HG02759 (cell line): ENCODE measurements around the gene PDCD11.
"Not testable (repeated sequence)": the region's sequence is repeated elsewhere in the genome, so short reads cannot be mapped to it uniquely, and the experiment has no call there.

Experiments
- ATAC-seq: cut with Tn5 transposase; IDR thresholded peaks from one replicate; pipeline ENCODE4 v1.9.1; 2021; ENCODE audit warnings: mild to moderate bottlenecking, moderate library complexity; ENCODE audit not compliant: unreplicated experiment

Gene PDCD11

DNA sequence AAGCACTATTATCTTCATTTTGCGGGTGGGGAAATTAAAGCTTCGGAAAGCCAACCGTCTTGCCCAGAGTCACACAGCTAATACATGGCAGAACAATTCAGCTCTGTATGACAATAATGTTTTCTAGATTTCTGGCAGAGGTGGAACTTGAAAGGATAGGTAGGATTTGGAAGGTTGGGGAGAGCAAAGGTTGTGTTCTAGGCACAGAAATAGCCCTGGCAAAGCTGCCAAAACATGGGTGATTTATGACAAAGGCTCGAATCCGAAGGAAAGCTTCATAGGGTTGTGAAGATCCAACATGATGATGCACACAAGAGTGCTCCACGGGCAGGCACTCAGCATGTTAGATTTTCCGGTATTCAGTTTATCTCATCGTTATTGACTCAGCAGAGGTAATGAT is 19.2 kb downstream of the PDCD11 start:
- no peak for ATAC-seq

DNA sequence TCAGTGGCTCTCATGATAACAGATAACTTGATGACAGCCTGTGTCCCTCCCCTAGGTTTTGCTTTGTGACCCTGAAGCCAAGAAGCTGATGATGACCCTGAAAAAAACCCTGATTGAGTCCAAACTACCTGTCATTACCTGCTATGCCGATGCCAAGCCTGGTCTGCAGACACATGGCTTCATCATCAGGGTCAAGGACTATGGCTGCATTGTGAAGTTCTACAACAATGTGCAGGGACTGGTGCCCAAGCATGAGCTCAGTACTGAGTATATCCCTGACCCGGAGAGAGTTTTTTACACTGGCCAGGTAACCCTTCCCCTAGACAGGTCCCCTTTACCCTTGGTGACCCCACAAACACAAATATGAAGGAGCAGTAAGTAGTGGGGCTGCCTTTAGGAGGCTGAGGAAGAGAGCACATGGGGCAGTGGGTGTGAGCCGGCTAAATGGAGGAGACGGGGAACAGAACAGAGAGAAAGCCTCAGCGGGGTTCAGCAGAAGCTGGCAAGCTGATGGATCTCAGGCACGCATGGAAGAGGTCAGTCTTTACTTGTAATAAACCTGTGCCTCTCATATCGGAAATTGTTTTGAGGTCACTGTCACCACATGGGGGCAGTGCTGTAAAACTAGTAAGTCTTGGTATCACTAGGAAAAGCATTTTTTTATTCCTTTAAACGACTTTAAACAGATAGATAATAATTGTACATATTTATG is 20.2 kb downstream of the PDCD11 start:
- ATAC-seq = no peak

DNA sequence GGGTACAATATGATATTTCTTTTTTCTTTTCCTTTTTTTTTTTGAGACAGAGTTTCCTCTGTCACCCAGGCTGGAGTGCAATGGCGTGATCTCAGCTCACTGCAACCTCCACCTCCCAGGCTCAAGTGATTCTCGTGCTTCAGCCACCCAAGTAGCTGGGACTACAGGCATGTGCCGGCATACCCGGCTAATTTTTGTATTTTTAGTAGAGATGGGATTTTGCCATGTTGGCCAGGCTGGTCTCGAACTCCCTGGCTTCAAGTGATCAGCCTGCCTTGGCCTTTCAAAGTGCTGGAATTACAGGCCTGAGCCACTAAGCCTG is 20.7 kb downstream of the PDCD11 start:
- not testable (repeated sequence) for ATAC-seq

DNA sequence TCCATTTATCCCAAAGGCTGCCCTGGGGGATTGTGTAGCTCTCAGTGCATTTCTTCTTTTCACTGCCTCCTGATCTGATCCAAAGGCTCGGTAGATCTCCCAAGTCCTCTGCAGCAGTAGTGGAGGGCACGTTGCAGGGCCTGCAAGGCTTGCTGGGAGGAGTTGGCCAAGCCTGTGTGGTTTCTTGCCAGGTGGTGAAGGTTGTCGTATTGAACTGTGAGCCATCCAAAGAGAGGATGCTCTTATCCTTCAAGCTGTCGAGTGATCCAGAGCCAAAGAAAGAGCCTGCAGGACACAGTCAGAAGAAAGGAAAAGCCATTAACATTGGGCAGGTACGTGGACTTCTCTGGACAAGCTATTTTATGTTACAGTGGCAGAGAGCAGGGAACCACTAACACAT is 21.2 kb downstream of the PDCD11 start:
- ATAC-seq = no peak

DNA sequence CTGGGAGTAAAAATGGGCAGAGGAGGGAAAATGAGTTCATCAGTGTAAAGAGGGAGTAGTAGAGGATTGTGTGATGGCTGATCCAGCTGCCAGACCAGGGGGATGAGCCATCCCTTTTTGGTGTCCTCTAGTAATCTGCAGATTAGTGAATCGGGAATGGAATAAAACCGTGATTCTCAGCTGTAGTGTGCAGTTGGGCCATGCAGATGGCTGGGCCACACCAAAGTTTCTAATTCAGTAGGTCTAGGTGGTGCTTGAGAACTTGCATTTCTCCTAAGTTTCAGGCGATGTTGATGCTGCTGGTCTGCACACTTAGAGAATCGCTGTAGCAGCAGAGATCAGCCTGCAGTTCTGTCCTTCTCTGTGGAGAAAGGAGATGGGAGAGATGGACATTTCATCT is 22.7 kb downstream of the PDCD11 start:
- ATAC-seq = no peak

DNA sequence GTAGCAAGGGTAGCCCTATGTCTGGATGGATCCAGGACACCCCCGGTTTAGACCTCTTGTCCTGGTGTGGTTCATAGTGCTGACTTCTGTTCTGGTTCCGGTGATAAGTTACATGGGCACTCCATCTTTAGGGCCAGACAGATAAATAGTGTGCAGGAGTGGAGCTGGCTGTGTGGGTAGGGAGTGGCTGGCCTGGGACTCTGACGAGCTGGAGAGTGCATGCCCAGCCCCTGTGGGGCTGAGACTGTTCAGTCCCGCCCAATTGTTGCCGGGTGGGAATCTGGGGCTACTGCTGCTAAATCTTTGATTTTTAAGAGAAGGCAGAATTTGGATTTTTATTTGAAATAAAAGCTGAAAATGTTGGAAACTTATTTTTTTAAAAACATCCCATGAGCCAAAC is 27.3 kb downstream of the PDCD11 start:
- ATAC-seq = no peak

DNA sequence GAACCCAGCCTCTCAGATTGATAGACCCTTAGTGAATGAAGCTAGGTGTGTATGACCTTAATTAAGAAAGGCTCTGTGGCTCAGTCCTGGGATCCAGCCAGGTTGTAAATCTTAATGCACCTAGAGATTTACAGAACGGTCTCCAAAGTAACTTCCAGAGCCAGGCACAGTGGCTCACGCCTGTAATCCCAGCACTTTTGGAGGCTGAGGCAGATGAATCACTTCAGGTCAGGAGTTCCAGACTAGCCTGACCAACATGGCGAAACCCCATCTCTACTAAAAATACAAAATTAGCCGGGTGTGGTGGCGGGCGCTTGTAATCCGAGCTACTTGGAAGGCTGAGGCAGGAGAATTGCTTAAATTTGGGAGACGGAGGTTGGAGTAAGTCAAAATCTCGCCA is 31.4 kb downstream of the PDCD11 start:
- ATAC-seq = no peak

DNA sequence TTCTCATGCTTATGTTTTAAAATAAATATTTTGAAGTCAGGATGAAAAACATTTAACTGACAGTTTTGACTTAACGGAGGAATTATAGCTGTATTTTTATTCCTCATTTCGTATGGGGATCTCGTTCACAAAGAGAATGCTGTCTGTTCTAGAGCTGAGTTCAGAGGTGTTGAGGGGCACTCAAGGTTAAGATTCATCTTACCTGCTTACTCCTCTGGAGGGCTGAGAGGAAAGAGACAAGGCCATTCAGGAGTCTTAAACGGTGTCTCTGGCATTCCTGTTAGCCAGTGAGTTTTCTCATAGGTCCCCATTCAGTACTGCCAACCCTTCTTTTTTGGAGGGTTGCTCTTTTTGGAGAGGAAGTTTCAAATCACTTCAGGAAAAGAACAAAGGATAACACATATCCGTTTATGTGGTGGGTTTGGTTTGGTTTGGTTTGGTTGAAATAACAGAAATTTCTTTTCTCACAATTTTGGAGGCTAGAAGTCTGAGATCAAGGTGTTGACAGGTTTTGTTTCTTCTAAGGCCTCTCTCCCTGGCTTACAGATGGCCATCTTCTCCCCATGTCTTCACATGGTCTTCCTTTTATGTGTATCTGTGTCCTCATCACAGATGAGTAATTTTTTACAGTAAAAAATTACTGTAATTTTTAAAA is 32.7 kb downstream of the PDCD11 start:
- ATAC-seq = no peak

DNA sequence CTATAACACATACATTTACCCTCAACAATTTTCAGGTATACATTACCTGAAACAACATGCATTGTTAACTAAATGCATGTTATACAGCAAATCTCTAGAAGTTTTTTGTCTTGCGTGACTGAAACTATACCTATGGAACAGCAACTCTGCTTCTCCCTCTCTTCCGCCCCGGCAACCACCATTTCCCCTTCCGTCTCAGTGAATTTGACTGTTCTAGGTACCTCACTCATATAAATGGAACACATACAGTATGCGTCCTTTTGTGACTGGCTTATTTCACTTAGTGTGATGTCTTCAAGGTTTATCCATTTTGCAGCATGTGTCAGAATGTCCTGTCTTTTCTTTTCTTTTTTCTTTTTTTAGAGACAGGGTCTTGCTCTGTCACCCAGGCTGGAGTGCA is 33.2 kb downstream of the PDCD11 start:
- no peak for ATAC-seq

DNA sequence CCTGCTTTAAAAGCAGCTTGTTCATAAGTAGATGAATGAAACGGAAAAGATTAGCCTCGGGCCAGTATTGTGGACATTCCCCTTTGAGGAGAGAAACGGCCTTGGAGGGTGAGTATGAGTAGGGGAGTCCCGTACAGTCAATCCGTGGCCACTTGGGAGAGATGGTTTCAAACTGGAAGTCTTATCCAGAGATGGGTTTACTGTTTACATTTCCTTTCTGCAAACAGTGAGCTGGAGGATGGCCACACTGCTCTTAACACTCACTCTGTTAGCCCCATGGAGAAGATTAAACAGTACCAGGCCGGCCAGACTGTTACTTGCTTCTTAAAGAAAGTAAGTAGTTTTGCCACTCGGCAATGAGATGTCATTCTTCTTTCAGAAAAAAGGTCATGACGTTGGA is 35.5 kb downstream of the PDCD11 start:
- no peak for ATAC-seq

DNA sequence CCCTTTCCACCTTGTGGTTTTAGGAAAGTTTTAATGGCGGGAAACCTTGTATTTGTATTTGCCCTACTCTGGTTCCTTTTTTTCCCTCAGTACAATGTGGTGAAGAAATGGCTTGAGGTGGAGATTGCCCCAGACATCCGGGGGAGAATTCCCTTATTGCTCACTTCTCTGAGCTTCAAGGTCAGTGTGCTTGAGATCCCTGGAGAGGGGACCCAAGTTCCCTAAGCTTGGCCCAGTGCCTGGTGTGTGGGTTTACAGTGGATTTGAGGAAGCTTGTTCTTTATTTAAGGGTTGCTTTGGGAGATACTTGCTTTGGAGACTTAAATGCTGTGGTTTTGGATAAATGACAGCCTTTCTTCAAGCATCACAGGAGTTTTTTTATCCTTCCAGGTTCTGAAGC is 37.4 kb downstream of the PDCD11 start:
- ATAC-seq = no peak

DNA sequence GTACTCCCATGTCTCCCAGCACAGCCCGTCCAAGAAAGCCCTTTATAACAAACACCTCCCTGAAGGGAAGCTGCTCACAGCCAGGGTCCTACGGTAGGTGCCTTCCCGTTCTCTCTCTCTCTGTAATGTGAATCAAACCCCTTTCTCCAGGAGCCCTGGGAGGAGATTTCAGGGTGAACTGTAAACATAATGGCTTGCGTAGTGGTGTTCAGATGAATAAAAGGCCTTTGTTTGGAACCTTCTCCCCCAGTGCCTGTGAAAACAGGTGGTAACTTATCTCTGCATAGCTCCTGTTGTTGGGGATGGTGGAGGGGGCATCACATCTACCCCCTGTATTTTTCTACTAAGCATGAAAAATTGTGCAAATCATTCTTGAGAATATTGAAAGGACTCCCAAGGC is 43.4 kb downstream of the PDCD11 start:
- no peak for ATAC-seq

DNA sequence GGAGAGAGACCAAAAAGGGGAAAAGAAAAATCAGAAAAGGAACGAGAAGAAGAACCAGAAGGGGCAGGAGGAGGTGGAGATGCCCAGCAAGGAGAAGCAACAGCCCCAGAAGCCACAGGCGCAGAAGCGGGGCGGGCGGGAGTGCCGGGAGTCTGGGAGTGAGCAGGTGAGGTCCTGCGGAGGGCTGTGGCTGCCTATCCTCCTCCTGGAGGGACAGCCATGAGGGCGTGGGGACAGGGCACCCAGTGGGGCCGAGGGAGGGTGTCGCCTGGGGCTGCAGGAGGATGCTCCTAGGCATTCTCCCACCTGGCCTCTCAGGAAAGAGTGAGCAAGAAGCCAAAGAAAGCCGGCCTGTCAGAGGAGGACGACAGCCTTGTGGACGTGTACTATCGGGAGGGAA is 44.0 kb downstream of the PDCD11 start:
- ATAC-seq = no peak

DNA sequence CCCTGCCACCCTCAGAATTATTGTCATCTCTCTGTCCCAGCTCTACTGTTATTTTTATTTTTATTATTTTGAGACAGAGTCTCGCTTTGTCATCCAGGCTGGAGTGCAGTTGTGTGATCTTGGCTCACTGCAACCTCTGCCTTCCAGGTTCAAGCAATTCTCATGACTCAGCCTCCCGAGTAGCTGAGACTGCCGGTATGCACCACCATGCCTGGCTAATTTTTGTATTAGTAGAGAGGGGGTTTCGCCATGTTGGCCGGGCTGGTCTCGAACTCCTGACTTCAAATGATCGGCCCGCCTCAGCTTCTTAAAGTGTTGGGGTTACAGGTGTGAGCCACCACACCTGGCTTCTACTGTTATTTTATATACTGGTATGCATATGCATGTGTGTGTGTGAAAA is 44.8 kb downstream of the PDCD11 start:
- ATAC-seq = no peak

DNA sequence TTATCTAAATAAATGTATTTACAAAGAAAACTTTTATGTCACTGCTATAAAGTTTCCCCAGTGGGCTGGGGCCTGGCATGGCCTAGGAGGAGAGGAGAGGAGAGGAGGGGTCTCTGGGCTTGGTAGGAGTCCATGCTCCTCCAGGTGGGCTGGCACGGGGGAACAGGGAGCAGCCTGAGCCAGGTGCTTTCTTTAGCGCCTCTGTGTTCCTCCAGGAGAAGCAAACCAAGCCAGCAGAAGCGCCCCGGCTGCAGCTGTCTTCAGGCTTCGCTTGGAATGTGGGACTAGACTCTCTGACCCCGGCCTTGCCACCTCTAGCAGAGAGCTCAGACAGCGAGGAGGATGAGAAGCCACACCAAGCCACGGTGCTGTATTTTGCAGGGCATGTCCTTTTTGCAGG is 45.2 kb downstream of the PDCD11 start:
- no peak for ATAC-seq

DNA sequence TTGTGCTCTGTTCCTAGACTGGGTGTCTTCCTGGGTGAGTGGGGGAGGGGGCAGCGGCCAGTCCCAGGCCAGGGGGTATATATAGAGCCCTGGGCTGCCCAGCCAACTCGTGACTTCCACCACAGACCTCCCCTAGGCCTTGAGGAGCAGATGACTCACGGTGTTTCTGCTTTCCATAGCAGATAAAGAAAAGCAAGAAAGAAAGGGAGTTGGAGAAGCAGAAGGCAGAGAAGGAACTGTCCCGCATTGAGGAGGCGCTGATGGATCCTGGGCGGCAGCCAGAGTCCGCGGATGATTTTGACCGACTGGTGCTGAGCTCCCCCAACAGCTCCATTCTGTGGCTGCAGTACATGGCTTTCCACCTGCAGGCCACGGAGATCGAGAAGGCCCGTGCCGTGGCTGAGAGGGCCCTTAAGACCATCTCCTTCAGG is 45.6 kb downstream of the PDCD11 start:
- no peak for ATAC-seq

DNA sequence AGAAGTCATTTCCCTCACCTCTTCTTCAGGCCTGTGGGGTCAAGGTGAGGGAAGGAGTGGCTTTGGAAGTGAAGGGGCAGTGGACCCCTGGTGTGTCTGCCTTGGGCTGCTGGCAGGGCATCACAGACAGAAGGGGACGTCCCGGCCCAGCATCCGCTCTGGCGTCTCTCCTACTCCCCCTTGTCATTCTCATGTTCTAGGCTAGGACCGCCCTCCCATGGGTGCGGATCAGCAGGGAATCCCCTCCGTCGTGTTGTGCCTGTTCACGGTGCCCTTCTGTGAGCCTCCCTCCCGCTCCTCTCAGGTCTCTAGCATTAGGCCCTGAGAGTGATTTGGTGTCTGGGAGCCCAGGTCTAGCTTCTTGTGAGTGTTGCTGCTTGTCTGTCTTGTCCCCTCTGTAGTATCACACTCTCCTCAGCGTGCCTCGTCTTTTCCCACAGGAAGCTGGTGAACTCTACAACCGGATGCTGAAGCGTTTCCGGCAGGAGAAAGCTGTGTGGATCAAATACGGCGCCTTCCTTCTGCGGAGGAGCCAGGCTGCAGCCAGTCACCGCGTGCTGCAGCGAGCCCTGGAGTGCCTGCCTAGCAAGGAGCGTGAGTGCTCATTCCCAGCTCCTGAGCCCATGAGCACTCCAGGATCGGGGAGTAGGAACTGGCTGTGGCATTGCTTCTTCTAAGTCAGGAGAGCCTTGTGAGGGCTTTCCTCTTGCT is 47.2 kb downstream of the PDCD11 start:
- no peak for ATAC-seq

DNA sequence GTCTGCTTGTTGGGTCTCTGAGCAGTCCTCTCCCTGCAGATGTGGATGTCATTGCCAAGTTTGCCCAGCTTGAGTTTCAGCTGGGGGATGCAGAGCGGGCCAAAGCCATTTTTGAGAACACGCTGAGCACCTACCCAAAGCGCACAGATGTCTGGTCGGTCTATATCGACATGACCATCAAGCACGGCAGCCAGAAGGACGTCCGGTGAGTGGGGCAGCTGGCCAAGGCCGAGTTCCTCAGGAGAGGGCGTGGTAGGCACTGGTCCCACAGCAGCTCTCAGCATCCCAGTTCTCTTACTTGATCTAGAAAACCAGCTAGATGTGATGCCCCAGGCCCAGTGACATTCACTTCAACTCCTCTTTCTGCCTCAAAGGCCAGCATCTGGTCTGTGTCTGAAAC is 48.1 kb downstream of the PDCD11 start:
- no peak for ATAC-seq

DNA sequence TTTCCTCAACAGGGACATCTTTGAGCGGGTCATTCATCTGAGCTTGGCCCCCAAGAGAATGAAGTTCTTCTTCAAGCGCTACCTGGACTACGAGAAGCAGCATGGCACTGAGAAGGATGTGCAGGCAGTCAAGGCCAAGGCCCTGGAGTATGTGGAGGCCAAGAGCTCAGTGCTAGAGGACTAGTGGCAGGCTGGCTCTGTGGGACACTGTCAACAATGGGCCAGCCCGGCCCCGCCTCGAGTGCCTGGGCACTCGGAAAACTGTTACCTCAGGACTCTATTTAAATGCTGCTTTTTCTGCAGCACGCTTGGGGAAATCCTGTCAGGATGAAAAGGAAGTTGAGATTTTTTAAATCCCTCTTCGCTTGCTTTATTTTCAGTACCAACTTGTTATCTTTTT is 48.9 kb downstream of the PDCD11 start:
- no peak for ATAC-seq

DNA sequence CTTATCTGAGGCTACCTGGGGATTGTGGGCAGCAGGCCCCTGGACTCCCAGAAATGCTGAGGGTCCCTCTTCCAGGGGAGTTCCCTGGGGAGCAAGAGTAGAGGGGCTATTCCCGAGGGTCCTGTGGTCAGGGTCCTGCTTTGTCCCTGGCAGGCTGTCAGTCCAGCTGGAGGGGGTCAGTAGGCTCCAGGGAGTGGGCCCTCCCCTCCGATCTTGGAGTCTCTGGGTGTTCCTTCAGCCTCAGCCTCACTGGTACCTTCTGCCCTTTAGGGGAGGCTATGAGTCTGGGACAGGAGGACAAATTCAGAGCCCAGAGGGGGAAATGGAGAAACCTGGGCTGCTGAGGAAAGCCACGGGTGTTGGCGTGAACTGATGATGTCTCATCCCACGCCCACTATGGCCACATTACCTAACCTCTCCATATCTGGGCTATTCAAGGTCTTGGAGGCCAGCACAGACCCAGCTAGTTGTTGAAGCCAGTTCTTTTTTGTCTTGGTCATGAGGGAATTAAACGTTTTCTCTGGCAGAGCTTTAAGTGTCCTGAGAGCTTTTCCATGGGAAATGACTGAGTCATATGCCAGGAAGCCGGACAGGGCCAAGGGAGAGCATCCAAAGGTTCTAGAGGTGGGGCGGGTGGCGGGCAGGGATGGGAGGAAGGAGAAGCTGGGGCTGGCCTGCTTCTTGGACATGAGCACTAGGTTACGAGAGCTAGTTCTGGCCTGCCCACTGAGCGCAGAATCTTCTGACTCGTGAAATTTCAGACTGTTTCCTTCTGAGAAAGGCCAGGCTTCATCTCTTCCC is 49.5 kb downstream of the PDCD11 start:
- no peak for ATAC-seq

DNA sequence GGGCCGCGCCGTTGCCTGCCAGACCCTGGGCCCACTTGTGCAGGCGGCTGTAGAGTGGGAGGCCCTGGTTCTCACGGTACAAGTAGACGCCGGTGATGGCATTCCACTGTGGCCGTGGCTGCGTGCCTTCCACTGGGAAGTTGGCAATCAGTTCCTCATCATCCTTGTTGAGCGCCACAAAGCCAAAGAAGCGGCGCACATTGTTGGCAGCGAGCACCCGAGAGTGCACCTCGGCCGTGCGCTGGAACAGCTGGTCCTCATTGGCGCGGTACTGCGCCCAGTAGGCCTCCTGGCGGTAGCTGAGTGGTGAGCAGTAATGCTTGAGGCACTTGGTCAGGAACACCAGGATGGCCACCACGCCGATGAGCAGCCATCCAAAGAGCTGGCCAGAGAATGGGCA is 50.8 kb downstream of the PDCD11 start:
- ATAC-seq = no peak

DNA sequence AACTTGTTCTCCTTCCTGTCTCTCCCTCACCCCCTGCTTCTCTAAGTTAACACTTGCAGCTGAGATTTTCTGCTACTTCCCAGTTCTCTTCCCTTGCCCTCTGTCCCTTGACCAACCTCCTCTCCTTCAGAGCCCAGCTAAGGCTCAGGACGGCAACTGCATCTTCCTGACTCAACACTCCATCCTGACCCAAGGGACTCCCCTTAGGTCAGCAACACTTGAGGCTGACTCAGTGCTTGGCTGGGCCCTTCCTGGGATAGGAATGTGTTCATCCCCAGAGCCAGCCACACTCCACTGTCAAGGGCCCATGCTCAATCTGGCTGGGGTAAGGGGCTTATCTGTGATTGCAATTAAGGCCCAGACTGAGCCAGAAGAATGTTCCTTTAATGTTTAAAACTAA is 52.3 kb downstream of the PDCD11 start:
- no peak for ATAC-seq
